Frontal cortex (tissue), 4 donors: Measurements from ENCODE around the gene GRIK4. TPM values are rescaled to one million over a fixed set of nuclear protein-coding genes. Genes with fewer than 3 reads are reported as not detected.
"Not testable (repeated sequence)": the region's sequence is repeated elsewhere in the genome, so short reads cannot be mapped to it uniquely, and the experiment has no call there.

Experiments
- DNase-seq, 2 donors: peaks; one replicate each; pipeline ENCODE4 v3.0.0; 2012; ENCODE audit warnings: low spot score in 2 of 2
- FAIRE-seq: peaks from 2 replicates; lab custom pipeline; 2012; peaks lifted over from hg19 to GRCh38; lab: Jason Lieb, UNC
- total RNA-seq: library from RNA; depleted of rRNA; stranded (reverse); fragments of >200 nt; gene quantifications from one replicate; pipeline ENCODE4 v1.2.3, GENCODE V29; 2014
- donor health status: control.
- donor health status: control.
- donor health status: control.

GRIK4 gene
- total RNA-seq, 1 donor from 2014 or later: 3.3 TPM

GRCh38 chr11:120749395-120749794 is 237.8 kb downstream of the GRIK4 start:
- FAIRE-seq (no peak), DNase-seq (no peak)

GRCh38 chr11:120750647-120751549 is 239.3 kb downstream of the GRIK4 start:
- DNase-seq (no peak), FAIRE-seq (no peak)

- no peak for FAIRE-seq
- no peak for DNase-seq
Observed at GRCh38 chr11:120751550-120751949, 240.0 kb downstream of the GRIK4 start.

- FAIRE-seq (no peak), DNase-seq (no peak)
Observed at GRCh38 chr11:120752668-120753067, 241.1 kb downstream of the GRIK4 start.

- DNase-seq (no peak), FAIRE-seq (no peak)
Observed at GRCh38 chr11:120756931-120757330, 245.4 kb downstream of the GRIK4 start.

- FAIRE-seq: no peak
- DNase-seq: no peak
Observed at GRCh38 chr11:120759046-120759445, 247.5 kb downstream of the GRIK4 start.

- not testable (repeated sequence) for DNase-seq, FAIRE-seq
Observed at GRCh38 chr11:120765710-120766109, 254.2 kb downstream of the GRIK4 start.

- FAIRE-seq: no peak
Observed at GRCh38 chr11:120766318-120766717, 254.8 kb downstream of the GRIK4 start.

GRCh38 chr11:120768949-120769348 is 257.4 kb downstream of the GRIK4 start:
- DNase-seq: no peak
- FAIRE-seq: no peak

More at GRCh38 chr11:120766318-120766717, 254.8 kb downstream of the GRIK4 start:
- no peak for DNase-seq

GRCh38 chr11:120769906-120770305 is 258.4 kb downstream of the GRIK4 start:
- FAIRE-seq: no peak

GRCh38 chr11:120771551-120772060 is 260.1 kb downstream of the GRIK4 start:
- no peak for DNase-seq
- no peak for FAIRE-seq

More at GRCh38 chr11:120769906-120770305, 258.4 kb downstream of the GRIK4 start:
- DNase-seq: no peak

GRCh38 chr11:120773501-120774031 is 262.0 kb downstream of the GRIK4 start:
- no peak for FAIRE-seq
- DNase-seq: no peak

- FAIRE-seq (no peak), DNase-seq (no peak)
Observed at GRCh38 chr11:120774591-120775386, 263.2 kb downstream of the GRIK4 start.

GRCh38 chr11:120775986-120776951 is 264.7 kb downstream of the GRIK4 start:
- DNase-seq: no peak
- no peak for FAIRE-seq

GRCh38 chr11:120778685-120779490 is 267.3 kb downstream of the GRIK4 start:
- FAIRE-seq (no peak), DNase-seq (no peak)

- FAIRE-seq (no peak), DNase-seq (no peak)
Observed at GRCh38 chr11:120780239-120780638, 268.7 kb downstream of the GRIK4 start.

GRCh38 chr11:120781486-120782120 is 270.1 kb downstream of the GRIK4 start:
- no peak for DNase-seq
- no peak for FAIRE-seq
